HEK293 (cell line): ENCODE data around the gene JAM2.

Experiments
- CTCF ChIA-PET: fragments of 350-600 bp; formaldehyde crosslinking; extraction: SDS; loops from one replicate; lab custom pipeline; 2021; ENCODE audit warnings: antibody characterized with exemption; lab: Yijun Ruan, JAX
- POLR2A ChIA-PET: fragments of 300-600 bp; formaldehyde crosslinking; extraction: SDS; loops from one replicate; lab custom pipeline; 2020; ENCODE audit warnings: antibody characterized with exemption, inconsistent platforms; lab: Yijun Ruan, JAX
- H3K27ac ChIP-seq: fragments of 200-500 bp; sonication (Bioruptor generic); 2 replicates; pipeline ENCODE4 v1.5.1; 2014; ENCODE audit warnings: low read depth, low read length, control low read depth, inconsistent platforms; ENCODE audit errors: extremely low read depth
- H3K36me3 ChIP-seq, 2 experiments: fragments of 200-500 bp in 1 of 2; sonication (Bioruptor generic) in 1 of 2; 1 replicate in 1 of 2; 2 replicates in 1 of 2; pipeline ENCODE4 v1.5.1; 2014 to 2017; ENCODE audit warnings: inconsistent platforms in 2 of 2, low read length in 2 of 2; ENCODE audit not compliant: control insufficient read depth in 2 of 2, insufficient read depth in 1 of 2
- H3K4me1 ChIP-seq: fragments of 200-500 bp; sonication (Bioruptor generic); 2 replicates; pipeline ENCODE4 v1.5.1; 2014; ENCODE audit warnings: mild to moderate bottlenecking, low read length, inconsistent platforms; ENCODE audit not compliant: control insufficient read depth, insufficient read depth
- H3K4me3 ChIP-seq: 2 replicates; pipeline ENCODE4 v1.5.1; 2011; ENCODE audit warnings: low read depth, mild to moderate bottlenecking, control low read depth, low read length, moderate library complexity
- H3K9me3 ChIP-seq: fragments of 200-500 bp; sonication (Bioruptor generic); 2 replicates; pipeline ENCODE4 v1.5.1; 2014; ENCODE audit warnings: low read depth, low read length, inconsistent platforms; ENCODE audit not compliant: control insufficient read depth, insufficient read depth
- INSM2 ChIP-seq: fragments of 450-650 bp; formaldehyde crosslinking; IDR thresholded peaks from 2 replicates; pipeline ENCODE4 v1.5.1; 2016; ENCODE audit warnings: missing biosample characterization, missing genetic modification characterization
- KLF7 ChIP-seq: fragments of 450-650 bp; formaldehyde crosslinking; IDR thresholded peaks from 2 replicates; pipeline ENCODE4 v1.5.1; 2016; ENCODE audit warnings: missing biosample characterization, missing genetic modification characterization, borderline replicate concordance
- KLF9 ChIP-seq: fragments of 450-650 bp; formaldehyde crosslinking; IDR thresholded peaks from 2 replicates; pipeline ENCODE4 v1.5.1; 2016; ENCODE audit warnings: missing biosample characterization, missing genetic modification characterization, low read depth
- MZF1 ChIP-seq: fragments of 450-650 bp; formaldehyde crosslinking; IDR thresholded peaks from 2 replicates; pipeline ENCODE4 v1.5.1; 2017; ENCODE audit warnings: missing biosample characterization, missing genetic modification characterization, borderline replicate concordance
- PRDM1 ChIP-seq: fragments of 450-650 bp; formaldehyde crosslinking; IDR thresholded peaks from 2 replicates; pipeline ENCODE4; 2016; ENCODE audit warnings: missing biosample characterization, missing genetic modification characterization
- TRIM28 ChIP-seq: IDR thresholded peaks from 2 replicates; pipeline ENCODE4 v1.6.1; 2011; ENCODE audit warnings: low read length, control low read depth, borderline replicate concordance
- ZBTB6 ChIP-seq: fragments of 450-650 bp; formaldehyde crosslinking; IDR thresholded peaks from 2 replicates; pipeline ENCODE4 v1.5.1; 2017; ENCODE audit warnings: missing biosample characterization, missing genetic modification characterization
- ZEB2 ChIP-seq: fragments of 450-650 bp; formaldehyde crosslinking; IDR thresholded peaks from 2 replicates; pipeline ENCODE4 v1.5.1; 2016; ENCODE audit warnings: missing biosample characterization, missing genetic modification characterization
- ZFP41 ChIP-seq: fragments of 450-650 bp; formaldehyde crosslinking; IDR thresholded peaks from 2 replicates; pipeline ENCODE4 v1.5.1; 2016; ENCODE audit warnings: missing biosample characterization, missing genetic modification characterization, borderline replicate concordance
- ZNF114 ChIP-seq: fragments of 450-650 bp; formaldehyde crosslinking; IDR thresholded peaks from 2 replicates; pipeline ENCODE4 v1.5.0; 2017; ENCODE audit warnings: missing biosample characterization, missing genetic modification characterization
- ZNF121 ChIP-seq: fragments of 450-650 bp; formaldehyde crosslinking; IDR thresholded peaks from 2 replicates; pipeline ENCODE4 v1.5.1; 2016; ENCODE audit warnings: missing biosample characterization, missing genetic modification characterization
- ZNF18 ChIP-seq: fragments of 450-650 bp; formaldehyde crosslinking; IDR thresholded peaks from 2 replicates; pipeline ENCODE4 v1.5.1; 2016; ENCODE audit warnings: missing biosample characterization, missing genetic modification characterization
- ZNF221 ChIP-seq: fragments of 450-650 bp; formaldehyde crosslinking; IDR thresholded peaks from 2 replicates; pipeline ENCODE4 v1.5.1; 2017; ENCODE audit warnings: missing biosample characterization, missing genetic modification characterization, borderline replicate concordance
- ZNF239 ChIP-seq: fragments of 450-650 bp; formaldehyde crosslinking; IDR thresholded peaks from 2 replicates; pipeline ENCODE4 v1.5.1; 2016; ENCODE audit warnings: missing biosample characterization, missing genetic modification characterization
- ZNF248 ChIP-seq: fragments of 450-650 bp; formaldehyde crosslinking; IDR thresholded peaks from 2 replicates; pipeline ENCODE4 v1.5.1; 2017; ENCODE audit warnings: missing biosample characterization, missing genetic modification characterization
- ZNF311 ChIP-seq: fragments of 450-650 bp; formaldehyde crosslinking; IDR thresholded peaks from 2 replicates; pipeline ENCODE4 v1.5.1; 2017; ENCODE audit warnings: missing biosample characterization, missing genetic modification characterization, borderline replicate concordance
- ZNF335 ChIP-seq: fragments of 450-650 bp; formaldehyde crosslinking; conservative IDR thresholded peaks from 2 replicates; pipeline ENCODE4 v1.5.1; 2016; ENCODE audit warnings: missing biosample characterization, missing genetic modification characterization
- ZNF350 ChIP-seq: fragments of 450-650 bp; formaldehyde crosslinking; IDR thresholded peaks from 2 replicates; pipeline ENCODE4 v1.5.0; 2017; ENCODE audit warnings: missing biosample characterization, mild to moderate bottlenecking, missing genetic modification characterization
- ZNF426 ChIP-seq: fragments of 450-650 bp; formaldehyde crosslinking; IDR thresholded peaks from 2 replicates; pipeline ENCODE4 v1.5.1; 2017; ENCODE audit warnings: missing biosample characterization, missing genetic modification characterization, mild to moderate bottlenecking, inconsistent platforms, moderate library complexity
- ZNF529 ChIP-seq: fragments of 450-650 bp; formaldehyde crosslinking; IDR thresholded peaks from 2 replicates; pipeline ENCODE4 v1.5.1; 2017; ENCODE audit warnings: missing genetic modification characterization, missing biosample characterization; ENCODE audit not compliant: insufficient replicate concordance
- ZNF560 ChIP-seq: fragments of 450-650 bp; formaldehyde crosslinking; IDR thresholded peaks from 2 replicates; pipeline ENCODE4 v1.5.1; 2017; ENCODE audit warnings: missing biosample characterization, missing genetic modification characterization, borderline replicate concordance
- ZNF585B ChIP-seq: fragments of 450-650 bp; formaldehyde crosslinking; IDR thresholded peaks from 2 replicates; pipeline ENCODE4 v1.5.1; 2016; ENCODE audit warnings: missing biosample characterization, missing genetic modification characterization
- ZNF610 ChIP-seq: fragments of 450-650 bp; formaldehyde crosslinking; IDR thresholded peaks from 2 replicates; pipeline ENCODE4 v1.5.1; 2016; ENCODE audit warnings: missing biosample characterization, missing genetic modification characterization, borderline replicate concordance
- ZNF654 ChIP-seq: fragments of 450-650 bp; formaldehyde crosslinking; IDR thresholded peaks from 2 replicates; pipeline ENCODE4 v1.5.1; 2016; ENCODE audit warnings: low read depth, missing biosample characterization, missing genetic modification characterization
- ZNF707 ChIP-seq: fragments of 450-650 bp; formaldehyde crosslinking; IDR thresholded peaks from 2 replicates; pipeline ENCODE4 v1.5.1; 2016; ENCODE audit warnings: missing biosample characterization, missing genetic modification characterization
- ZNF785 ChIP-seq: fragments of 450-650 bp; formaldehyde crosslinking; IDR thresholded peaks from 2 replicates; pipeline ENCODE4 v1.5.1; 2016; ENCODE audit warnings: missing biosample characterization, missing genetic modification characterization
- ZSCAN16 ChIP-seq: fragments of 450-650 bp; formaldehyde crosslinking; IDR thresholded peaks from 2 replicates; pipeline ENCODE4 v1.5.1; 2016; ENCODE audit warnings: missing biosample characterization, missing genetic modification characterization
- TF ChIP-seq, protein P1 (sequence below): fragments of 450-650 bp; formaldehyde crosslinking; IDR thresholded peaks from 2 replicates; pipeline ENCODE4 v1.5.1; 2016; ENCODE audit warnings: missing biosample characterization, missing genetic modification characterization

Gene JAM2

DNA sequence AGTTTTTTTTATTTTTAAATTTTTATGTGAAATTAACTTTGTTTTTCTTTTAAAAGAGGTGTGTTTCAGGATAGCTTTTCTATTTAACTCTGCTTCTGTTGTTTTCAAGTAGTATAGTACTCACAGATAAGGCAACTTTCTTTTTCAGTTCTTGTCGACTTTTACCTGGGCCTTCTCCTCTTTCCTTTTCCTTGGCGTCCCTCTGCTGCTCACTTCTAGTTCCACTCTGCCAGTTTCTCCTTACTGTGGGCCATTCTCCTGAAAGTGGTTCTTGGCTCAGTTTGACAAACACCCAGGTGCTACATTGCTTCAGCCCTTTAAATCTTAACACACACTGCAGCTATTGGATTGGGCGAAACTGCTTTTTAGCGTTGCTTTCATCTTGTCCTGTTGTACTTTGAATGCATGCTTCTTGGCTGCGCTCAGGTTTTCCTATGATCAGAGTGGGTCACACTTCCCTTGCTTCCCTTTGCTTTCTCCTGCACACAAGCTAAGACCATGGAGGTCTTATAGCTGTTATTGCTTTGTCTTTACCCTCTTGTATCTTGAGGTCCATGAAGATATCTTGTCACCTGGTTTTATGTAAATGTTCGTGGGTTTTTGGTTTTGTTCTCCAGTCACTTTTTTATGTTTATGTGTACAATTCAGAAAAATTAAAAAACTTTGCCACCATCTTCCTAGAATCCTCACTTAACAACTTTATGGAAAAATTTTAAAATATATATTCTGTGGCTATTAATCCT lies 117.3 kb downstream of the JAM2 start:
- Histone ChIP-seq H3K36me3 (peaks cover 42 to 68% of the 10 kb centered on the region in 2 experiments), H3K4me1 (no peaks in the 10 kb centered on the region), H3K9me3 (no peaks in the 10 kb centered on the region), H3K4me3 (no peak overlapping the region), H3K27ac (no peak overlapping the region)
- TF ChIP-seq PRDM1 (tag by site-specific recombination), result peak; percentile 69; the same call in 1 of the 2 replicates
- TF ChIP-seq ZNF114 (tag by site-specific recombination), result no peak
- CTCF ChIA-PET, result interaction anchor here (0.8 kb wide), 1 partner anchor 13 kb away, joined by 3 read pairs; no protein-coding TSS in a partner anchor
- POLR2A ChIA-PET, result no interaction called here

DNA sequence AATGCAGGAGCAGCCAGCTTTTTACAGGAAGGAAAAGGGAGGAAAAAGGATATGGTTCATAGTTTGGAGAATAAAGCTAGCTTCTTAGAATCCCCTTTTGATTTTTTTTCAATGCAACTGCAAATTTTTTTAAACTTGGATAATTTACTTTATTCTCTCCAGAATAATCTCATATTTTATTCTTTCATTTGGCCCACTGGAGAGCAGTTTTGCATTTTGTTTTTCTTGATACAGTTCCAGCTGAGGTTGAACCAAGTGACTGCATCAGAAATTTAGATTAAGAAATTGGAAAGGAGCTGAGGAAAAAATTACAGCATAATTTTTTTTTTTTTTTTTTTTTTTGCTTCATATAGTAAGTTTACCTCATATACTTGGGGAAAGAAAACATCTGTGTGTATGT lies 118.5 kb downstream of the JAM2 start:
- CTCF ChIA-PET, result interaction anchor here (0.7 to 0.8 kb wide), 2 partner anchors 15 to 43 kb away, joined by 3 read pairs; no protein-coding TSS in a partner anchor
- TF ChIP-seq ZNF239 (tag by site-specific recombination) (no peak), ZNF335 (tag by site-specific recombination) (no peak), KLF7 (tag by site-specific recombination) (no peak), ZNF248 (tag by site-specific recombination) (no peak), ZNF707 (tag by site-specific recombination) (no peak), ZNF350 (tag by site-specific recombination) (no peak), ZSCAN16 (tag by site-specific recombination) (no peak), TRIM28 (no peak), MZF1 (tag by site-specific recombination) (no peak), ZFP41 (tag by site-specific recombination) (no peak), KLF9 (tag by site-specific recombination) (no peak), INSM2 (no peak), ZEB2 (tag by site-specific recombination) (no peak), ZNF585B (tag by site-specific recombination) (no peak), ZNF610 (tag by site-specific recombination) (no peak), ZNF529 (tag by site-specific recombination) (no peak), ZNF560 (tag by site-specific recombination) (no peak)
- TF ChIP-seq, protein P1, sequence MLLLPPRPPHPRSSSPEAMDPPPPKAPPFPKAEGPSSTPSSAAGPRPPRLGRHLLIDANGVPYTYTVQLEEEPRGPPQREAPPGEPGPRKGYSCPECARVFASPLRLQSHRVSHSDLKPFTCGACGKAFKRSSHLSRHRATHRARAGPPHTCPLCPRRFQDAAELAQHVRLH (tag by site-specific recombination), result no peak
- POLR2A ChIA-PET, result no interaction called here
- H3K4me1 ChIP-seq, result no peaks in the 10 kb centered on the region
- no peaks in the 10 kb centered on the region for H3K9me3 ChIP-seq
- peaks cover 40 to 64% of the 10 kb centered on the region in 2 experiments for H3K36me3 ChIP-seq
- no peak overlapping the region for H3K27ac ChIP-seq
- H3K4me3 ChIP-seq, result no peak overlapping the region

GRCh38 chr21:25759573-25759972 lies 120.5 kb downstream of the JAM2 start:
- CTCF ChIA-PET, result interaction anchor here (0.7 kb wide), 1 partner anchor 64 kb away, joined by 3 read pairs; no protein-coding TSS in a partner anchor
- Histone ChIP-seq H3K9me3 (no peaks in the 10 kb centered on the region), H3K4me1 (no peaks in the 10 kb centered on the region), H3K27ac (no peak overlapping the region), H3K36me3 (peaks cover 49 to 69% of the 10 kb centered on the region in 2 experiments), H3K4me3 (no peak overlapping the region)
- POLR2A ChIA-PET, result no interaction called here
- TF ChIP-seq ZNF18 (tag by site-specific recombination) (no peak), ZNF426 (no peak), PRDM1 (tag by site-specific recombination) (no peak), ZNF654 (tag by site-specific recombination) (no peak), ZNF221 (tag by site-specific recombination) (no peak), ZBTB6 (tag by site-specific recombination) (no peak), ZSCAN16 (tag by site-specific recombination) (no peak), ZNF311 (no peak), ZNF121 (tag by site-specific recombination) (no peak), ZNF785 (tag by site-specific recombination) (no peak)
